Hepatic stellate cell (primary cell): ENCODE results near the gene TUT4.
A peak's percentile ranks its signal among the peaks of the same experiment; 100 is the strongest.

Source experiments
- DNase-seq: peaks from one replicate; pipeline ENCODE4 v3.0.0; 2011; ENCODE audit warnings: low spot score

The TUT4 gene

DNA sequence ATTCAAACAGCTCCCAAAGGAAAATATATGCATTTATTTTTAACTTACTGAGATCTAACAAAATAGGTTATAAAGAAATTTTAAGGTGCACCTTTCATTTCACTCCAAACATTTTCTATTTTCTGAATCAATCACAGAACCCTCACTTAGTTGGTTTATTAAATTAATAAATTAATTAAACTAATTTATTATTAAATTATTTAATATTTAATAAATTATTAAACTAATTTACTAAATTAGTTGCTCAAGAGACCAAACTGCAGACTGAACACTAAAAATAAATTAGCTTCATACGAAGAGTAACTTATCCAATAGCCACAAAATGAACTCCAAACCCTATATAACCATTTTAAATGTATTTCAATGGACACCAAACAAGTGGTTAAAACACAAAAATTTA, 80.5 kb downstream of the TUT4 start:
- DNase-seq, result no peak

DNA sequence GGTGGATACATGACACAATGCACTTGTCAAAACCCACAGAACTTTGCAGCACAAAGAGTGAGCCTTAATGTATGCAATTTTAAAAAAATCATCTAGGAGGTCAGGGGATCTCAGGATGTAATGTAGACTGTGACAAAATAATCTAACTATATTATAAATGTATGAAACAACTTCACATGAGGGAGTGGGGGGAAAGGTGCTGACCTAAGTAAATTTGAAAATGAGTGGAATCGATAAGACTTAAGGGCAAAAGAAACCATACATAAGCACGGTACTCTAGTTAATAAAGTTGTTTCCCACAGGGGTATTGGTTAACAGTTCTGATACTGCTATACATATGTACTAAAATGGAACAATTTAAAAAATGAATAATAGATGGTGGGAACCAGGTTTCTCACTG, 83.8 kb downstream of the TUT4 start:
- DNase-seq, result no peak

DNA sequence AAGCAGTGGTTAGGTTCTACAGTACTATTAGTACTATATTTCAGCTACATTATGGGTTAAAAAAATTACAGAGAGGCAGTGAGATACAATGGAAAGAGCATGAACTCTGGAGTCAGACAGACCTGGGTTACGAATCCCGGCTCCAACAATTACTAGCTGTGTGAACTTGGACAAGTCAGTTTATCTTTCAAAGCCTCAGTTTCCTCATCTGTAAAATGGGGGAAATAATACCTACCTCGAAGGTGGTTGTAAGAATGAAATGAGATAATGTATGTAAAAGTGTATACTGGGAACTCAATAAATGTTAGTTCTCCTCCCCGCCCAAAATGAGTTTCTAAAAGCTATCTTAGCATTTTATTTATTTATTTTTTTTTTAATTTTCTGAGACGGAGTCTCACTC, 89.0 kb downstream of the TUT4 start:
- DNase-seq, result no peak

DNA sequence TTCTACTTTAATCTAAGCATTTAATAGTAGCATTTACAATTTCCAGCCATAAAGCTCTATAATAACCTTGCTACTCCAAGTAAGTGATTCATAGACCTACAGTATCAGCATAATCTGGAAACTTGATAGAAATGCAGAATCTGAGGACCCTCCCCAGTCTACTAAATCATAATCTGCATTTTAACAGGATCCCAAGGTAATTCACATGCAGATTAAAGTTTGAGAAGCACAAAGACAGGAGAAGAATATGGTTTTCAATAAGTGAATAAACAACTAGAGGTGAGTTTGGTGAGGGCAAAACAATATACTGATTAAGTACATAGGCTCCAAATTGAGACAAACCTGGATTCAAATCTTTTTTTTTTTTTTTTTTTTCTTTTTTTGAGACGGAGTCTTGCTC, 91.1 kb downstream of the TUT4 start:
- no peak for DNase-seq

DNA sequence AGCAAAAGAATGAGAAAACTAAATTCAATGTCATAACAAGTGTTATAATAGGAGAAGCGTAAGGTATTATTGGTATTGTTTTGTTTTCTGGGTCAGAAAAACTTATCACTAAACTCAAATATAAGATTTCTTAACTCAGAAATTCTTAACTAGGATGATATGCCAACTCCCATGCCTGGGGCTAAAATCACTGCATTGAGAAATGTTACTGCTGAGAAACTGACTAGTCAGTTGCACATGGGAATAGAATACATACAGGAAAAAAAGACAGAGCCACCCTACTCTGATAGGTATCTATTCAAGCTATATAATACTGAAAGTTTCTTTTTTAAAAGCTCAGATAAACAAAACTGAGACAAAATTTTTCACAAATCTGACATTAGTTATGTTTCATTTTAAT, 92.2 kb downstream of the TUT4 start:
- no peak for DNase-seq

DNA sequence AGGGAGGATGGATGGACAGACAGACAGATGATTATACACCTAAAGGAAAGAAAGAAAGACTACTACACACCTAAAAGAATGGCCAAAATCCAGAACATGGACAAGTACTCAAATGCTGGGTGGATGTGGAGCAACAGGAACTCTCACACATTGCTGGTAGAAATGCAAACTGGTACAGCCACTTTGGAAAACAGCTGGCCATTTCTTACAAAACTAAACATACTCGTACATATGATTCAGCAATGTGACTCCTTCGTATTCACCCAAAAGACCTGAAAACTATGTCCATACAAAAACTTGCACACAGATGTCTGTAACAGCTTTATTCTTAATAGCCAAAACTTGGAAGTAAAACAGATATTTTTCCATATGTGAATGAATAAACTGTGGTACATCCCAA, 97.2 kb downstream of the TUT4 start:
- no peak for DNase-seq

DNA sequence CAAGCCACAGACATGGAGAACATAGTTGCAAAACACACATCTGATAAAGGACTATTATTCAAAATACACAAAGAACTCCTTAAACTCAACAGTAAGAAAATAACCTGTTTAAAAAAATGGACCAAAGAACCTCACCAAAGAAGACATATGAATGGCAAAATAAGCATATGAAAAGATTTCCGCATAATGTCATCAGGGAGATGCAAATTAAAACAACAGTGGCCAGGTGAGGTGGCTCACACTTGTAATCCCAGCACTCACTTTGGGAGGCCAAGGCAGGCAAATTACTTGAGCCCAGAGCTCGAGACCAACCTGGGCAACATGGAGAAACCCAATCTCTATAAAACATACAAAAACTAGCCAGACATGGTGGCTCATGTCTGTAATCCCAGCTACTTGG, 98.1 kb downstream of the TUT4 start:
- no peak for DNase-seq

DNA sequence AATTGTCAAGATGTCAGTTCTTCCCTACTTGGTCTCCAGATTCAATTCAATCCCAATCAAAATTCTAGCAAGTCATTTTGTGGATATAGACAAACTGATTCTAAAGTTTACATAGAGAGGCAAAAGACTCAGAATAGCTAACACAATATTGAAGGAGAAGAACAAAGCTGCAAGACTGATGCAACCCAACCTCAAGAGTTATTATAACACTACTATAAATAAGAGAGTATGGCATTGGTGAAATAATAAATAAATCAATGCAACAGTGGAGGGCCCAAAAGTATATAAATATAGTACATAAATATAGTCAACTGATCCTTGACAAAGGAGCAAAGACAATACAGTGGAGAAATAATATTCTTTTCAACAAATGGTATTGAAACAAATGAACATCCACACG, 98.8 kb downstream of the TUT4 start:
- DNase-seq, result no peak

DNA sequence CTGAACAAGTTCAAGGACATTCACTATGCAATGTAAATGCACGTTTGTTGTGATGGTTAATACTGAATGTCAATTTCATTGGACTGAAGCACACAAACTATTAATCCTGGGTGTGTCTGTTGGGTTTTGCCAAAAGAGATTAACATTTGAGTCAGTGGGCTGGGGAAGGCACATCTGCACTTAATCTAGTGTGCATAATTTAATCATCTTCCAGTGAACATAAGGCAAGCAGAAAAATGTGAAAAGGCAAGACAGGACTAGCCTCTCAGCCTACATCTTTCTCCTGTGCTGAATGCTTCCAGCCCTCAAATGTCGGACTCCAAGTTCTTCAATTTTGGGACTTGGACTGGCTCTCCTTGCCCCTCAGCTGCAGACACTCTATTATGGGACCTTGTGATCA, 108.4 kb downstream of the TUT4 start:
- DNase-seq, result no peak

DNA sequence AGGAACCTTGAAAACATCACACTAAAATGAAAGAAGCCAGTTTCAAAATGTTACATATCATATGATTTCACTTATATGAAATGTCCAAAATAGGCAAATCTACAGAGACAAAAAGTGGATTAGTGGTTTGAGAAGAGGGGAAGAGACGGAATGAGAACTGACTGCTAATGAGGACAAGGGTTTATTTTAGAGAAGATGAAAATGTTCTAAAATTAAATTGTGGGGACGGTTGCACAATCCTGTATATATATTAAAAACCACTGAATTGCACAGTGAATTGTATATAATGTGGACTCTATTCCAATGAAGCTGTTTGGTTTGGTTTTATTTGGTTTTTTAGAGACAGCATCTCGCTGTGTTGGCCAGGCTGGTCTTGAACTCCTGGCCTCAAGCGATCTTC, 112.9 kb downstream of the TUT4 start:
- DNase-seq, result no peak

DNA sequence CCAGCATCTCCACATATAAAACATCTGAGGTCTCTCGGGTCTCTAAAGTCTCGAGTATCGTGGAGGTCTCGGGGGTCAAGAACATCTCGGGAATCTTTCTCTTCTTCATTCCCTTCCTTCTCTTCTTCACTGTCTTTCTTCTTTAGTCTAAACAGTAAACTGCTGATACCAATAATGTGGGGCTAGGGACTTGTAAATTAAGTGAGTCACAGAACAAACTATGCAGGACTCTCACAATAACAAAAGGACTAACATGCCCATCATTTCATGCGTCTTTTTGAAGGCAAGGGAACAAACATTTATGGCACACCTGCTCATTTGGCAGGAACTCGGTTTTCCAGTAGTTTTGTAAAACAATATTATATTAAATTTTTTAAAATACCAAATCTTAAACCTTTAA, 116.1 kb downstream of the TUT4 start:
- DNase-seq, result no peak

DNA sequence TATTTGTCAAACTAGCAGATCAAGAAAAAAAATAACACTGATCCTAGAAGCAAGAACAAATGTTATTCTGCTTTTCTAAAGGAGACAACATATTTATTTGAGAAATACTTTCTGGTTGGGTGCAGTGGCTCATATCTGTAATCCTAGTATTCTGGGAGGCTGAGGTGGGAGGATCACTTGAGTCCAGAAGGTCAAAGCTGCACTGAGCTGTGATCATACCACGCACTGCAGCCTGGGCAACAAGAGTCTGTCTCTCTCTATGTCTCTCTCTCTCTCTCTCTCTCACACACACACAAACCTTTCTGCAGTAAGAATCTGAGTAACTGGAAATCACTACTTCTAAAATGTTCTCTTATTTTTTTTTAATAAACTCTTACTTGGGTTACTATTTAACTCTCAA, 117.2 kb downstream of the TUT4 start:
- no peak for DNase-seq

DNA sequence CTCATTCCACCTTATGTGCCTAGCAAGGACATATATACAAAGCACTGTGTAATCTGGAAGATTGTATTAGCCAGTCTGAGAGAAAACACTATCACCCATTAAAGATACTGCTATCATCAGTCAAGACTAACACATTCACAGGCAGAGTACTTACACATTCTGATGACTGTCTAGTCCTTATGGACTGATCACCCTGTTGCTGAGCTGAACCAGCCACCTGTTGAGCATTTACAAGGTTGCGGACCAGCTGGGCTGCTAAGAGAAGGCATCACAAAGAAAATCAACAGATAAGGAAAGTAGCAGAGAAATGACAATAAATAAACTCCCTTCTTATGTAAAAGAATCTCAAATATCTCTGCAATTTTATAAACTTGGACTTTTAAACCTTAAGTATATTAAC, 117.7 kb downstream of the TUT4 start:
- no peak for DNase-seq

DNA sequence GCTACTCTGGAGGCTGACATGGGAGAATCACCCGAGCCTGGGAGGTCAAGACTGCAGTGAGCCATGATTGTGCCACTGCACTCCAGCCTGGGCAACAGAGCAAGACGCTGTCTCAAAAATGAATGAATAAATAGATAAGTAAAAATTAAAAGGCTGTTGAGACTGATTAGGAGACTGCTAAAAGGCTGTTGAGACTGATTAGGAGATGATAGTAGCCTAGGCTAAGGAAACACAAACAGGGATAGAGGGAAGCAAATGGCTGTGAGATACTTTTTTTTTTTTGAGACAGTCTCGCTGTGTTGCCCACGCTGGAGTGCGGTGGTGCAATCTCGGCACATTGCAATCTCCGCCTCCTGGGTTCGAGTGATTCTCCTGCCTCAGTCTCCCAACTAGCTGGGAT, 120.1 kb downstream of the TUT4 start:
- DNase-seq, result no peak

DNA sequence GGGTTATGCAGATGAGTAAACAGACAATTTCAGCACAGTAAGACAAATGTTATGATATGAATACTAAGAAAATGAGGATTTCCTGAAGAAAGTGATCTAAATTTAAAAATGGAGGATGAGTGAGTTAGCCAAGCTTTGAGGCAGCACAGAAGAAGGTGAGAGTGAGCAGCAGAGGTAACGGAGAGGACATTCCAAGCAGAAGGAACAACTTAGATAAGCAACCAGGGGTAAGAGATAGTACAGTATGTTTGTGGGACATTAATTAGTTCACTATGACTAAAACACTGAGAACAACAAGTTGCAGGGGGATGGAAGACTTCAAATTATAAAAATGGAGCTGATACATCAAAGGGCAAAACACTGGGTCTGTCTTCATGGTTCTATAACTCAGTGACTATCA, 125.7 kb downstream of the TUT4 start:
- no peak for DNase-seq

DNA sequence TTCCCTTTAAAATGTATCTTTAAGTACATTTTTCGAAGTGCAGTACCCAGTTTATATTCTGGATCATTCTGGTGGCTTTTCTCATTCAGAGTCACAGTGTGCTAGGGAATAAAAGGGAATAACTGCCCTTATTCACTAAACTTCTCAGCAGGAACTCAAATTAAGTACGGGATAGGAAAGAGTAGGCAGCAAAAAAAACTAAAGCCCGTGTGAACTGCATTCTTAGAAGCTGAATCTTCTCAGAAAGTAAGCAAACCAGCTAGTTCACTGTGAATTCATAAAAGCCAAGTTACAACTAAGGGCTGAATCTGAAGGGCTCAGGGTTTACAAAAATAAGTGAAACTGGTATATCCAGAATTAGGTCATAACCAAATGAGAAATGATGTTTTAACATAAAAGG, 126.5 kb downstream of the TUT4 start:
- DNase-seq, result peak; percentile 43

DNA sequence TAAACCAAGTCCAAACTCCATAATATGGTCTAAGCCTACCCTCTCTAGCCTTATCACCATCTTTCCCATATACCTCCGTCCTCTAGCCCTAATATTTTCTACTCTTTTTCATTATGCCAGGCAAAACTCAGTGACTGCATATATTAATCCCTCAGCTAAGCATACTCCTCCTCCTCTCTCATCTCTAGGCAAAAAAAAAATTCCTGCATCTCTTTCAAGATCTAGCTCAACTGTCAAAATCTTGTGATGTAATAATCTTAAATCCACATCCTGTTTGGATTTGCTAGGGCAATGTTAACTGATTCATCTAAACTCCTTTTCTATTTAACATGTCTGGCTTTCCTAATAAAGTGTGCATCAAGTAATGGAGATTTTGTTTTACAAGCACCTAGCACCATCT, 128.1 kb downstream of the TUT4 start:
- DNase-seq, result peak; percentile 9

DNA sequence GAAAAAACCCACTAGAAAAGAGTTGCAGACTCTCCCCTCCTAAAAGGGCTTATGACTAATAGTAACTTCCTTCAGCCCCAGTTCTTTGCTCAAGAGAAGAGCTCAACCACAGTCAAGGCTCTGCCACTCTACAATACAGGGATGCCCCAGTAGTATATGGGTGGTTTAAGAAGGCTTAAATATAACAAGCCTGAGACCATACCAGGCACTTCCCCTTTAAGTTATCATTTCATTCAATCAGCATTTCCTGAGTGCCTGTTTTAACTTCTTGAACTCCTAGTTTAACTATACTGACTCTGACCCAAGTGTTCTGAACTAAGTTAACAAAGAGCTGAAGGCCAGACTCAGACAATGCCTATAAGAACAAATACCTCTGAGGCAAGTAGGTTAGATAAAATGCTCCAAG, 128.7 kb downstream of the TUT4 start:
- DNase-seq, result peak; percentile 14

DNA sequence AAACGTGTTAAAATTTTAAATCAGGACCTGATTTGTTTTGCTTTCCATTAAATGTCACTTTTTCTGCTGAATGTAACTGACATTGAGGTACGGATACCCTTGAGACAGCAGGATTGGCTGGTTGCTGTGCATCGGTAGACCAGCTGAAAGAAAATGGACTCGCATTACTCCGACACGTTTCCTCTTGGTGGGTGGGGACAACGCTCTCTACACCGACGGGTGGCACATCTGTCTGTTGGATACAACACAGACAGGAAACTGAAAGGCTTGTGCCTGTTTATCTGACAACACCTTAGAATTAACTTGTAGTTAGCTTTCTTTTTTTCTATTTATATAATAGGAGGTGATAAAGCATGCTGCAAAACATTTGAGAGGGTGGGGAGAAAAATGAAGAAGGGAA, 129.1 kb downstream of the TUT4 start:
- no peak for DNase-seq

DNA sequence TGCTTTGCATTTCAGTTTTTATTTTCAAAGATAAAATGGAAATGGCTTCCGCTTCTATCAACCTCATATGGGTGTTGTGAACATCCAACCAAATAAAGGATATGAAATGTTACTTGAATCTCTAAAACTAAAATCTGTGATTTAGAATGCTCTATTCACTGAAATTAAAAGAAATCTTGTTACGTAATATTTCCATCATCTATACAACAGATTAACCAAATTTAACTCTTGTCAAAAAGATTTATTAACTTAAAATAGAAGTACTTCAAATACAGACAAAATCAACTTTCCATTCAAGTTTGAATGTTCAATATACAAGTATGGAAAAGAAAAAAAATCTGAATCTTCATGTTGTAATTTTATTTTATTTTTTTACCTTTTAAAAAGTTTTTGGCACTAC, 129.8 kb downstream of the TUT4 start:
- DNase-seq, result no peak

DNA sequence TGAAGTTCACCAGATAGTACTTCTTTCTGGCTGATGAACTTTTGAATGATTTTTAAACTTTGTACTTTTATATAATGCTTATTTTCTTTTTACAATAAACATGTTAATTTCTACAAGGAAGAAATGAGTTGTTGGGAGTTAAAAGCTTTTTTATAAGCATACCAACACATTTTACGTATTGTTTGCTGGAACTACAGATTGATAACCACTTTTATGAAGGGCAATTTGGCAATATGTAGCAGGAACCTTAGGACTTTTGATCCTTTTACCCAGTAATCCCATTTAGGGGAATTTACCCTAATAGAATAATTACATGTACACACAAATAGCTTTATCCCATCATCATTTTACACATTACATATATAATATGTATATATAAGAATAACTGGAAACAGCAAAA, 132.2 kb downstream of the TUT4 start:
- DNase-seq, result no peak

DNA sequence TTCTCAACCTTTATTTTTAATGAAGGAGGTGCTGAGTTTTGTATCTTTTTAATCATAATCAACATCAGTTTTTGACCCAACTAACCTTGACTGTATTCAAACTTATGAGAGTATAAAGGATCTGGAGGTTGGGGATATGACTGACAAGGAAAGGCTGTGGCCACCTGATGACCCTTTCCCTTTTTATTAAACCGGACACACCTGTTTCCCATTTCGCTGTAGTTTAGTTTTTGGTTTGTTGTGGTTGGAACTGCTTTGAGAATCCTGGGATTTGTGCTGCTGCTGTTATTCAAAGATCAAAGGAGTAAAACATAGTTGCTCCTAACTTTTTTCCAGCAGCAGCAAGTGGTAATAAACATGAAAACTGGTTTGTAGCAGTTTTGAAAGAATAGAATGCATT, 136.1 kb downstream of the TUT4 start:
- DNase-seq, result no peak

DNA sequence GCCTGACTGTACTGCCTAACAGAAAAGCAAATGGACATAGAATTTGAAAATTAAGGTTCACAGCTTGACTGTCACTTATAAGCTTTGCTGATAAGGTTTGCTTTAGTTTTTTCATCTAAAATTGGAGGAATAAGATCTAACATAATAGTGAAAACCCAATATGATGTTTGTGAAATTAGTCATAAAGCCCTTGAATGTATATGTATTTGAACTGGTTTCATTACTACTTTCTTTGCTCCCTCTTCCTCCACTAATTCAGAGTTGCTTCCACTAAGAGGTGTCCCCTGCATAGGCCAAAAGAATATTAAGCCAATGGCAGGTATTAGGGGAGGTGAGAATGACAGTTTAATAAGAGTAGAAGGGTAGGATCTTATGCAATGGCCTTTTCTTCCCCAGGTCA, 137.9 kb downstream of the TUT4 start:
- DNase-seq, result no peak

DNA sequence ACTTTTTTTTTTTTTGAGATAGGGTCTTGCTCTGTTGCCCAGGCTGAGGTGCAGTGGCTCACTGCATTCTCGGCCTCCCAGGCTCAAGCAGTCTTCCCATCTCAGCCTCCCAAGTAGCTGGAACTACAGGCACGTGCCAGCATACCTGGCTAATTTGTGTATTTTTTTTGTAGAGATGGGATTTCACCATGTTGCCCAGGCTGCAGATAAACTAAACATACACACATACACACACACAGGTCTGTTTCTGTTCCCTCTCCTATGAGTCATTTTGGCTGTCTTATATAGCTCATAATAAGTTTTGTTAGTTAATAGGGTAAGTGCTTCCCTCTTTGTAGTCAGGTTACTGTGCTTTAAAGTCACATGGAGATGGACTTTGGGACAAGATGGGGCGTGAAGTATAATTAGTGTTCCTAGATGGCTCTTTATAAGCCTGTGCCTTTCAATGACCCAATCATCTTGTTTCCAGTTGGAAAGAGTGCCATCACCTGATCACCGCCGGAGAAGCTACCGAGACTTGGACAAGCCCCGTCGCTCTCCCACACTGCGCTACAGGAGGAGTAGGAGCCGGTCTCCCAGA, 139.4 kb downstream of the TUT4 start:
- no peak for DNase-seq

DNA sequence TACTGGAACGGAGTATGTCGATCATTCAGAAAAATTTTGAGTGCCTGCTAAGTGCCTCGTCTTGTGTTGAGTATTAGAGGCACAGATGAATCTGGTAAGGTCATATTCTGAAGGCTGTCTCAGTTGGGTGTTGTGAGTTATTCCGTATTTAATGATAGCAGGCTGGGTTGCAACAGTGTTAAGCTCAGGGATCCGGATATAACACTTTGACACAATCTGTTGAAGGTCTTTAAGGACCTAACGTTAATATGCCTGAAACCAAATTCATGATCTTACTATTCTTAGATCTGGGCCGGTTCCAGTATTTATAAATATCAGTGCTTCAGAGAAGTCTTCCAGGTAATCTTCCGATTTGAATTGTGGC, 147.9 kb downstream of the TUT4 start:
- no peak for DNase-seq
